GM23248 (cell line): ENCODE measurements around the gene PLCH2.

Source experiments
- EZH2 ChIP-seq: fragments of 200-600 bp; sonication (generic); IDR thresholded peaks from 2 replicates; pipeline ENCODE4 v1.6.1; 2018; ENCODE audit warnings: antibody characterized with exemption, mild to moderate bottlenecking; ENCODE audit not compliant: insufficient read depth, poor library complexity, severe bottlenecking
- EZH2phosphoT487 ChIP-seq: fragments of 200-600 bp; sonication (generic); IDR thresholded peaks from 2 replicates; pipeline ENCODE4 v1.6.1; 2018; ENCODE audit warnings: antibody characterized with exemption, moderate library complexity, mild to moderate bottlenecking, low read depth; ENCODE audit not compliant: insufficient read depth

- TF ChIP-seq EZH2phosphoT487 (no peak), EZH2 (no peak)
Measured at GRCh38 chr1:2441746-2442145, 34.3 kb upstream of the PLCH2 start.
